Measurements from ENCODE around the gene CACNB2.

CACNB2 gene

GRCh38 chr10:18474118-18474455 is 333.9 kb downstream of the CACNB2 start:
- no peak overlapping the region for H3K4me3 ChIP-seq (ENCODE audit: low read depth, low read length)
- TF ChIP-seq MAX (IDR thresholded peaks at IDR 0.05; ENCODE audit: low read depth, low read length), result no peak
- TF ChIP-seq CTCF (IDR thresholded peaks at IDR 0.05; ENCODE audit: low read depth, low read length), result no peak
- TF ChIP-seq MYC (IDR thresholded peaks at IDR 0.05; ENCODE audit: low read depth, low read length), result no peak
- no peak for TF ChIP-seq POLR2A (IDR thresholded peaks at IDR 0.05; ENCODE audit: extremely low read depth, insufficient read length)
- DNase-seq (ENCODE audit: low read depth), result no peak

GRCh38 chr10:18476076-18476647 is 335.9 kb downstream of the CACNB2 start:
- no peak for TF ChIP-seq POLR2A (IDR thresholded peaks at IDR 0.05; ENCODE audit: extremely low read depth, insufficient read length)
- TF ChIP-seq CTCF (IDR thresholded peaks at IDR 0.05; ENCODE audit: low read depth, low read length), result no peak
- no peak for TF ChIP-seq MYC (IDR thresholded peaks at IDR 0.05; ENCODE audit: low read depth, low read length)
- no peak for TF ChIP-seq MAX (IDR thresholded peaks at IDR 0.05; ENCODE audit: low read depth, low read length)
- no peak for DNase-seq (ENCODE audit: low read depth)
- H3K4me3 ChIP-seq (ENCODE audit: low read depth, low read length), result no peak overlapping the region

- no peak for DNase-seq (ENCODE audit: low read depth)
- no peak overlapping the region for H3K4me3 ChIP-seq (ENCODE audit: low read depth, low read length)
- TF ChIP-seq POLR2A (IDR thresholded peaks at IDR 0.05; ENCODE audit: extremely low read depth, insufficient read length) (no peak), CTCF (IDR thresholded peaks at IDR 0.05; ENCODE audit: low read depth, low read length) (no peak), MYC (IDR thresholded peaks at IDR 0.05; ENCODE audit: low read depth, low read length) (no peak), MAX (IDR thresholded peaks at IDR 0.05; ENCODE audit: low read depth, low read length) (no peak)
Measured at GRCh38 chr10:18478354-18478753, 338.1 kb downstream of the CACNB2 start.

- no peak for TF ChIP-seq CTCF (IDR thresholded peaks at IDR 0.05; ENCODE audit: low read depth, low read length)
- no peak for TF ChIP-seq MAX (IDR thresholded peaks at IDR 0.05; ENCODE audit: low read depth, low read length)
- DNase-seq (ENCODE audit: low read depth), result no peak
Measured at GRCh38 chr10:18479502-18479901, 339.3 kb downstream of the CACNB2 start.

GRCh38 chr10:18483516-18484186 is 343.4 kb downstream of the CACNB2 start:
- no peak for DNase-seq (ENCODE audit: low read depth)
- H3K4me3 ChIP-seq (ENCODE audit: low read depth, low read length), result no peak overlapping the region
- no peak for TF ChIP-seq MYC (IDR thresholded peaks at IDR 0.05; ENCODE audit: low read depth, low read length)
- TF ChIP-seq POLR2A (IDR thresholded peaks at IDR 0.05; ENCODE audit: extremely low read depth, insufficient read length), result no peak
- no peak for TF ChIP-seq MAX (IDR thresholded peaks at IDR 0.05; ENCODE audit: low read depth, low read length)
- TF ChIP-seq CTCF (IDR thresholded peaks at IDR 0.05; ENCODE audit: low read depth, low read length), result no peak

More at GRCh38 chr10:18479502-18479901, 339.3 kb downstream of the CACNB2 start:
- H3K4me3 ChIP-seq (ENCODE audit: low read depth, low read length), result no peak overlapping the region

All from NB4 (cell line).